Middle frontal gyrus (tissue), 1 donor: ENCODE results near the gene NDUFS1.

Experiments
- DNase-seq: peaks from one replicate; pipeline ENCODE4 v3.0.0-alpha.2; 2015; ENCODE audit warnings: low spot score; ENCODE audit errors: extremely low spot score

Gene NDUFS1

DNA sequence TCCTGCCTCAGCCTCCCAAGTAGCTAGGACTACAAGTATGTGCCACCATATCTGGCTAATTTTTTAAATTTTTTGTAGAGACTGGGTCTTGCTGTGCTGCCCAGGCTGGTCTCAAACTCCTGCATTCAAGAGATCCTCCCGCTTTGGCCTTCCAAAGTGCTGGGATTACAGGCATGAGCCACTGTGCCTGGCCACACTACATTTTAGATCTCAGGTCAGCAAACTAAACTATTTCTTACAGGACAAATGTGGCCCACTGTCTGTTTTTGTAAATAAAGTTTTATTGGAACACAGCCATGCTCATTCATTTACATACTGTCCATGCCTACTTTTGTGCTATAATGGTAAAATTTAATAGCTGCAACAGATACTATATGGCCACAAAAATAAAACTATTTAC lies 91.0 kb downstream of the NDUFS1 start:
- no peak for DNase-seq
